Esophagus squamous epithelium (tissue), 4 donors: ENCODE data around the gene CTNNA3.

ENCODE experiments used
- POLR2A ChIP-seq, 4 donors: fragments of 450-650 bp; IDR thresholded peaks; one replicate each; pipeline ENCODE4 v1.6.1; 2017; ENCODE audit warnings: antibody characterized with exemption in 4 of 4, mild to moderate bottlenecking in 4 of 4, moderate library complexity in 3 of 4
- TF ChIP-seq, protein P1 (sequence below), 6 experiments: fragments of 450-650 bp in 4 of 6; fragments of 200-600 bp in 2 of 6; sonication (generic) in 2 of 6; IDR thresholded peaks; one replicate each; pipeline ENCODE4 v1.5.1; 2016 to 2019; ENCODE audit warnings: antibody characterized with exemption in 6 of 6, mild to moderate bottlenecking in 4 of 6, moderate library complexity in 4 of 6

DNA sequence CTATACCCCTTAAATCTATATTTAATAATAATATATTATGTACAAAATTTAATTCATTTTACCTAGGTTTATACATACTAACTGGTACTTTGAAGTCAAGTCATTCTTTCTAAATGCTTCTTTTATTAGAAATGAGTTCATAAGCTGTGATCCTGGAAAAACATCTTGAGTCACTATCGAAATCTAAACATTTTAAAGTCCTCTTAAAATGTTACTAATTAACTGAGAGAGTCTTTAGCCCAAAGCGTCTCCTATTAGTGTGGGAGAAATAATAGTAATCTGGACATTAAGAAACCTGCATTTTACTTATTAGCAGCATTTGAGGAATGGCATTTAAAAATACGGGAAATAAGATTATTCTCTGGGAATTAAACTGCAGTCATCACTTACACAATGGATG, 142.7 kb downstream of the CTNNA3 start:
- no peak for TF ChIP-seq POLR2A (IDR thresholded peaks at IDR 0.05)
- TF ChIP-seq, protein P1, sequence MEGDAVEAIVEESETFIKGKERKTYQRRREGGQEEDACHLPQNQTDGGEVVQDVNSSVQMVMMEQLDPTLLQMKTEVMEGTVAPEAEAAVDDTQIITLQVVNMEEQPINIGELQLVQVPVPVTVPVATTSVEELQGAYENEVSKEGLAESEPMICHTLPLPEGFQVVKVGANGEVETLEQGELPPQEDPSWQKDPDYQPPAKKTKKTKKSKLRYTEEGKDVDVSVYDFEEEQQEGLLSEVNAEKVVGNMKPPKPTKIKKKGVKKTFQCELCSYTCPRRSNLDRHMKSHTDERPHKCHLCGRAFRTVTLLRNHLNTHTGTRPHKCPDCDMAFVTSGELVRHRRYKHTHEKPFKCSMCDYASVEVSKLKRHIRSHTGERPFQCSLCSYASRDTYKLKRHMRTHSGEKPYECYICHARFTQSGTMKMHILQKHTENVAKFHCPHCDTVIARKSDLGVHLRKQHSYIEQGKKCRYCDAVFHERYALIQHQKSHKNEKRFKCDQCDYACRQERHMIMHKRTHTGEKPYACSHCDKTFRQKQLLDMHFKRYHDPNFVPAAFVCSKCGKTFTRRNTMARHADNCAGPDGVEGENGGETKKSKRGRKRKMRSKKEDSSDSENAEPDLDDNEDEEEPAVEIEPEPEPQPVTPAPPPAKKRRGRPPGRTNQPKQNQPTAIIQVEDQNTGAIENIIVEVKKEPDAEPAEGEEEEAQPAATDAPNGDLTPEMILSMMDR (IDR thresholded peaks at IDR 0.05): no peak
